RWPE2 (cell line): ENCODE data around the gene CCDC91.

ENCODE experiments used
- ATAC-seq: fragments of 200-7000 bp; cut with Tn5 transposase; 3 replicates; pipeline ENCODE4 v1.9.1; 2021; ENCODE audit warnings: low read depth
- DNase-seq: peaks from one replicate; pipeline ENCODE4 v3.0.0-alpha.2; 2020; ENCODE audit warnings: low spot score
- H3K27ac ChIP-seq: fragments of 450-650 bp; 2 replicates; pipeline ENCODE4 v1.5.1; 2017; ENCODE audit warnings: mild to moderate bottlenecking; ENCODE audit not compliant: poor library complexity, severe bottlenecking
- H3K27me3 ChIP-seq: fragments of 250-450 bp; sonication (Bioruptor Pico); 2 replicates; pipeline ENCODE4 v1.5.1; 2021; ENCODE audit warnings: mild to moderate bottlenecking, moderate library complexity; ENCODE audit not compliant: insufficient read depth, poor library complexity, severe bottlenecking
- H3K36me3 ChIP-seq: fragments of 250-450 bp; sonication (Bioruptor Pico); 2 replicates; pipeline ENCODE4 v1.5.1; 2020; ENCODE audit warnings: low read depth, mild to moderate bottlenecking, moderate library complexity
- H3K4me1 ChIP-seq: fragments of 250-450 bp; sonication (Bioruptor Pico); 2 replicates; pipeline ENCODE4 v1.5.1; 2021; ENCODE audit warnings: mild to moderate bottlenecking, moderate library complexity; ENCODE audit not compliant: insufficient read depth, poor library complexity, severe bottlenecking
- H3K4me3 ChIP-seq: fragments of 250-450 bp; sonication (Bioruptor Pico); 2 replicates; pipeline ENCODE4 v1.5.1; 2021; ENCODE audit warnings: mild to moderate bottlenecking, moderate library complexity; ENCODE audit not compliant: severe bottlenecking
- H3K9me3 ChIP-seq: fragments of 250-450 bp; sonication (Bioruptor Pico); 2 replicates; pipeline ENCODE4 v1.5.1; 2021; ENCODE audit warnings: mild to moderate bottlenecking, moderate library complexity; ENCODE audit not compliant: severe bottlenecking
- TF ChIP-seq, protein P1 (sequence below): fragments of 450-650 bp; IDR thresholded peaks from one replicate; pipeline ENCODE4 v1.5.1; 2017; ENCODE audit warnings: mild to moderate bottlenecking, moderate library complexity; ENCODE audit not compliant: poor library complexity, severe bottlenecking

The CCDC91 gene

DNA sequence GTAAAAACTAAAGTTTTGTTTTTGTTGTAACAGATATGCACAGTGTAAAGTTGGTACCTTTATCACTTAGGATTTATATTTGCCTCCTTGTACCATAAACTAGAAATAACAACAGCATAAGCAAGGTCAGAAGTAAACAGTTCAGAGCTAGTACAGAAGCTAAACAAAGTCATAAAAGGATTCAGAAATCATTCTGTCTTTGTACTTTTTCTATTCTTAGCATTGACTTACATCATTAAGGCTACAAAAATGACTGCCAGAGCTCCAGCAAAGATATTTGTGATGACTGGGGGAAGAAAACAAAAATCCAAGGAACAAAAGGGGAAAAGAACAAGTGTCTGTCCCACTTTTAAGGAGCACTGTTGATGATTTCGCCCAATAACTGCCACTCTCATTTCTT, 347.2 kb downstream of the CCDC91 start:
- Histone ChIP-seq H3K27me3 (no peaks in the 10 kb centered on the region), H3K4me3 (no peak overlapping the region), H3K27ac (no peak overlapping the region), H3K36me3 (no peaks in the 10 kb centered on the region), H3K4me1 (no peaks in the 10 kb centered on the region), H3K9me3 (no peaks in the 10 kb centered on the region)
- no peak for DNase-seq
- TF ChIP-seq, protein P1, sequence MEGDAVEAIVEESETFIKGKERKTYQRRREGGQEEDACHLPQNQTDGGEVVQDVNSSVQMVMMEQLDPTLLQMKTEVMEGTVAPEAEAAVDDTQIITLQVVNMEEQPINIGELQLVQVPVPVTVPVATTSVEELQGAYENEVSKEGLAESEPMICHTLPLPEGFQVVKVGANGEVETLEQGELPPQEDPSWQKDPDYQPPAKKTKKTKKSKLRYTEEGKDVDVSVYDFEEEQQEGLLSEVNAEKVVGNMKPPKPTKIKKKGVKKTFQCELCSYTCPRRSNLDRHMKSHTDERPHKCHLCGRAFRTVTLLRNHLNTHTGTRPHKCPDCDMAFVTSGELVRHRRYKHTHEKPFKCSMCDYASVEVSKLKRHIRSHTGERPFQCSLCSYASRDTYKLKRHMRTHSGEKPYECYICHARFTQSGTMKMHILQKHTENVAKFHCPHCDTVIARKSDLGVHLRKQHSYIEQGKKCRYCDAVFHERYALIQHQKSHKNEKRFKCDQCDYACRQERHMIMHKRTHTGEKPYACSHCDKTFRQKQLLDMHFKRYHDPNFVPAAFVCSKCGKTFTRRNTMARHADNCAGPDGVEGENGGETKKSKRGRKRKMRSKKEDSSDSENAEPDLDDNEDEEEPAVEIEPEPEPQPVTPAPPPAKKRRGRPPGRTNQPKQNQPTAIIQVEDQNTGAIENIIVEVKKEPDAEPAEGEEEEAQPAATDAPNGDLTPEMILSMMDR: no peak
- ATAC-seq: no peak

DNA sequence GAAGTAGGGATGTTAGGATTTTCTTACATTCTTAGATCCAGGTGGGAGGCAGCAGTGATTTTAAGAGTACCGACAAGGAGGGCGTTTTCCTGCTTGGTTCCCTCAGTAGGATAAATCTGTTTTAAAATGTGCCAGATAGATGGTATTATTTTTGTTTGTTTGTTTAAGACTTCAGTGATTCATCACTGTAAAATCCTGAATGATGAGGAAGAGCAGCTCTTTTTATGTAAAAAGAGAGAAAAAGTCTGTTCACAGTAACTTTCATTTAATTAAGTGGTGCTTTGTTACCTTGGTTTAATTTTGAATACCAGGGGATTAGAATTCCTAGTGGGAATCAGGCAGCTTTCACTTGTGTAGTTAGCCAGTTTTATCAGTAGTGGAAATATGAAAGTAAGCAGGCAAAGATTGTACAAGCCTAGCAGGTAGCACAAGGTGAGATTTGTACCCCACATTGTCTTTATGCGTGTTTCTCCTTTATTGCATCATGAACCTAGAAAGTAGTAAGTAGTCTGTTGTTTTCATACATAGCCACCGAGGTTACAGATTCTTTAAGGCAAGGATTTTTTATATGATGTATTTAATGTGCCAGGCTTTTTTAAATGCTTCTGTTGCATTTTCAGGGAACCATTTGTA, 349.6 kb downstream of the CCDC91 start:
- no peak overlapping the region for H3K27ac ChIP-seq
- no peaks in the 10 kb centered on the region for H3K9me3 ChIP-seq
- no peaks in the 10 kb centered on the region for H3K36me3 ChIP-seq
- no peak for DNase-seq
- no peak for ATAC-seq
- H3K4me3 ChIP-seq: no peak overlapping the region
- H3K4me1 ChIP-seq: no peaks in the 10 kb centered on the region
- TF ChIP-seq, protein P1: no peak
- no peaks in the 10 kb centered on the region for H3K27me3 ChIP-seq

DNA sequence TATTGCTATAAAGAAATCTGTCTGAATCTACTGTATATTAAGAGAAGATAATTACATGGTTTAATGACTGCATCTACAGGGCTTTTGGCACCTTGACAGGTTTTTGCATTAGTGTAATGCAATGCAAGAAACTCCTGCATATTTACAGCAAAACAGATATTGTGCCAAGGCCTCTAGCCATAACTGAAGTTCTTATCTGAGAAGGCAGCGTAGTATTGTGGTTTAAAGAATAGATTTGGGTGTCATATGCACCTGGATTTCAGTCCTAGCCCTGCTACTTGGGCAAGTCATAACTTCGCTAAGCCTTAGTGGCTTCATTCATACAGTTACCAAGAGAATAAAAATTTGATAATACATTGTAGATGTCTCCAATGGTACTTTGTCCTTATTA, 350.1 kb downstream of the CCDC91 start:
- DNase-seq: no peak

DNA sequence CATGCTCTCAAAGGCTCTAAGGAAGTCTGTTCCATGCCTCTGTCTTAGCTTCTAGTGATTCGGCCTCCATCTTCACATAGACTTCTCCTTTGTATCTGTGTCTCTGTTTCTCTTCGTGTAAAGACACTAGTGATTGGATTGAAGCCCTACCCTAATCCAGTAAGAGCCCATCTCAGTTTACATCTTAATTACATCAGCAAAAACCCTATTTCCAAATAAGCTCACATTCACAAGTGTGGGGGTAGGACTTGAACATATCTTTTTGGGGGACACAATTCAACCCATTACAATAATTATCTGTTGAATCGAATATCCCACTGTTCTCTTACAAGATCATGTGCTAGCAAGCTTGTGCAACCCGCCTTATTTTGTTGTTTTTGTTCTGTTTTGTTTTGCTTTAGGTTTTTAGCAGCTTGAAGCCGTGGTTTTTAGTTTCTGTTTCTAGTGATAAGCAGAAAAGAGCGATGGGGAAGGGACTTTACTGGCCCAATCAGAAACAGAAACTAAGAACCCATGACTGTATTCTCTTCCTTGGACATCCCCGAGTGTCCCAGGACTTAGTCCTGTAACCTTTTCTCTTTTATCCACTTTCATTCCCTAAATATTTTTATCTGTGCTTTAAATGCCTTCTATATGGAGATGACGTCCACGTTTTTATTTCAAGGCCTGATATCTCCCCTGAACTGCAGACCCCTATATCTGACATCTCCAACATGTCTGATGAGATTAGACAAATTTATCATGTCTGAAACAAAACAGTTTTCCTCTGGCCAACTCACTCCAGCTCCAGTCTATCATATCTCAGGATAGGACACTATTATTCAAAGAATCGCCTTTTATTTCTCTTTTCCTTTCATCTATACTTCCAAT, 353.0 kb downstream of the CCDC91 start:
- ATAC-seq: no peak
- no peak for DNase-seq
- TF ChIP-seq, protein P1: no peak
- H3K27me3 ChIP-seq: no peaks in the 10 kb centered on the region
- no peaks in the 10 kb centered on the region for H3K4me1 ChIP-seq
- no peak overlapping the region for H3K27ac ChIP-seq
- H3K4me3 ChIP-seq: no peak overlapping the region
- no peaks in the 10 kb centered on the region for H3K9me3 ChIP-seq
- H3K36me3 ChIP-seq: no peaks in the 10 kb centered on the region

More for the DNA sequence above, 350.1 kb downstream of the CCDC91 start:
- Histone ChIP-seq H3K4me1 (no peaks in the 10 kb centered on the region), H3K27ac (no peak overlapping the region), H3K9me3 (no peaks in the 10 kb centered on the region), H3K36me3 (no peaks in the 10 kb centered on the region), H3K27me3 (no peaks in the 10 kb centered on the region), H3K4me3 (no peak overlapping the region)
- ATAC-seq: no peak
- TF ChIP-seq, protein P1: no peak
